Measurements from ENCODE around the gene ETV6.

The ETV6 gene

GRCh38 chr12:11695321-11695720 is 45.8 kb downstream of the ETV6 start:
- DNase-seq (ENCODE audit: low read depth), result no peak

- DNase-seq (ENCODE audit: low read depth), result no peak
Measured at GRCh38 chr12:11696084-11696483, 46.6 kb downstream of the ETV6 start.

GRCh38 chr12:11697131-11697530 is 47.7 kb downstream of the ETV6 start:
- no peak for DNase-seq (ENCODE audit: low read depth)

GRCh38 chr12:11697670-11698387 is 48.4 kb downstream of the ETV6 start:
- no peak for DNase-seq (ENCODE audit: low read depth)

DNA sequence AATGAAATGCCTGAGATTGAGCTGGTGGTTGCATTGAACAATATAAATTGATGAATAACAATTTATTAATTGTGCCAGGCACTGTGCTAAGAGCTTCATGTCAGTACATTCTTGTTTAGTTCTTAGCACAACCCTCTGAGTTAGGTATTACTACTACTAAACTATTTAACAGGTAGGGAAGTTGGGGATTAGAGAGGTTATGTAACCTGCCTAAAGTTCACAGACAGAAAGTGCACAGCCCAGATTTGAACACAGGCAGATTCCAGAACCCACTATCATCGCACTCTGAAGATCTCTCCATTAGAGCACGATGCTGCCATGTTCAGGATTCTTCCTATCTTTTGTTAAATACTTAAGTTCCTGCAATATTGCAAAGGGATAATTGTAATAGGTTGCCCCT is 49.3 kb downstream of the ETV6 start:
- no peak for DNase-seq (ENCODE audit: low read depth)

- no peak for DNase-seq (ENCODE audit: low read depth)
Measured at GRCh38 chr12:11701433-11701832, 52.0 kb downstream of the ETV6 start.

- no peak for DNase-seq (ENCODE audit: low read depth)
Measured at GRCh38 chr12:11702959-11703358, 53.5 kb downstream of the ETV6 start.

- no peak for DNase-seq (ENCODE audit: low read depth)
Measured at GRCh38 chr12:11703378-11703777, 53.9 kb downstream of the ETV6 start.

GRCh38 chr12:11704089-11704488 is 54.6 kb downstream of the ETV6 start:
- no peak for DNase-seq (ENCODE audit: low read depth)

GRCh38 chr12:11705010-11705409 is 55.5 kb downstream of the ETV6 start:
- DNase-seq (ENCODE audit: low read depth), result no peak

DNA sequence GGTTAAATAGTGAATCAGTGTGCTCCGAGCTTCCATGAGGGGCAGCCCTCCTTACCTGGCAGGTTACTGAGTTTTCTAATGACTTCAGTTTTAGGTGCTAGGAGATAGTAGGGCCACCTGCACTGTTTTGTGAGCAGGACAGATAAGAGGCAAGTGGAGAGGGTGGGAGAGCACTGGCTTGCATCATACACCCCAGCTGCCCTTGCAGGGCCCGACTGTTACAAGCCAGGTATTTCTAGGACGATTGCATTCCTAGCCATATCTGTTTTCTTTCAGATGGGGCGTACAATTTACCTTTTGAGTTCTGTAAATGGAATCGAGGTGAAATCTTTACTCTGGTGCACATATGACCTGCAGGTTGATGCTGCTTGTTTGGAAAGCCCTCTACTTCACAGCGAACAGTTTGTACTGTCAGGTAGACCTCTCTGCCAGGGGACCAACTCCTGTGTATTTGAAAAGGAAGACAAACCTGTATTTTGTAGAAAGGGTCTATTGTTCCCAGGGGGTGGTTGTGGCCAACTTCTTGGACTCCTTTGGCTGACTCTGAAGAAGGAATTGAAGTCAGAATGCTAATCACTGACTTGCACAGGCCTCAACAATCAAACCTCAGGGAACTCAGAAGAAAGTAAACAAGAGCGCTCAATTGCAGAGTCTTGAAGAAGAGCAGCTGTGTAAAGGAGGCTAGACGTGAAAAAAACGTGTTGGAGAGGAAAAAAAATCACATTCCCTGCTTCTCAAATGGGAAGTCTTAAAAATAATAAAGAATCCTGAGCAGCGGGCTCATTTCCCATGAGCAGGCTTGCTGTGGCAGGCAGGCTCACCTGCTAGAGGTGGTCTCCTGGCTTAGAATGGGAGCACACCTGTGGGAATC is 57.3 kb downstream of the ETV6 start:
- DNase-seq (ENCODE audit: low read depth), result no peak

DNA sequence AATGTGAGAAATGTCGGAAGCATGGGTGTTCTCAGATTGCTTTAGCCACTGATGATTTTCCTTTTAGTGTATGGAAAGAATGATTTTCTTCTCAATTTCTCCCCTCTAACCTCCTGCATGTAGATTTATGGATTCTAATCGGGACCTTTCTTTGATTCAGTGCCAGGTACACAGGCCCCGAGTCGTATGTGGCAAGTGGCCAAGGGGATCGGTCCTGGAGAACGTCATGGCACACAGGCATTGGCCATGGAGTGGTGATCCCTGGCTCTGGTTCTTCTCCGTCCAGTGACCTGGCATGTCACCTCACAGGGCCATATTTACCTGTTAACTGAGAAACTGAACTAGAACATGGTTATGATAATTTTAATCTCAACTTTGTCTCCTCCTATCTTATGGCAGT is 58.1 kb downstream of the ETV6 start:
- no peak for DNase-seq (ENCODE audit: low read depth)

DNA sequence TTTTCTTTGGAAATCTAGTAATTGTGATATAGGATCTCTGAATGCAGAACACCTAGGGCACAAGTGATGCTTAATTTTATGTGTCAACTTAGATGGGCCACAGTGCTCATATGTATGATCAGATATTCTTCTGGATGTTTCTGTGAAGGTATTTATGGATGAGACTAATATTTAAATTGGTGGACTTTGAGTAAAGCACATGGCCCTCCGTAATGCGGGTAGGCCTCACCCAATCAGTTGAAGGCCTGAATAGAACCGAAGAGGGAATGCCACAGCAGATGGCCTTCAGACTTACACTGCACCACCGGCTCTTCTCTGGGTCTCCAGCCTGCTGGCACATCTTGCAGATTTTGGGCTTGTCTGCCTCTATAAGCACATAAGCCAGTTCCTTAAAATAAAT is 60.0 kb downstream of the ETV6 start:
- DNase-seq (ENCODE audit: low read depth), result no peak

DNA sequence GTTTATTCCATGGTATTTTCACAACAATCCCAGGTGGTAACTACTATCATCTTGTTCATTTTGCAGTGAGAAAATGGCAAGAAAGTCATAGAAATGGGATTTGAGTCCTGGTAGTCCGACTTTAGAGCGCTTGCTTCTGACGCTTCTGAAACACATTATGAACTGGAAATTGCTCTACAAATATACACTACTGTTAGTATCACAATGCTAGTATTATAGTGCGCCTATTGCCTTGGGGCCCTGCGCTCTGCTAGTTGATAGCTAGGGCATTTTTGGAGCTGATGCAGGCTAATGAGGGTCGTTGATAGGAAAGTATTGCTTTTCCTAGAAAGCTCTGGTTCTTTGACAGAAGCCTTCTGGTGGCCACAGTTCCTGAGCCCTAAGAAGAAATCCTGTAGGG is 61.0 kb downstream of the ETV6 start:
- DNase-seq (ENCODE audit: low read depth), result no peak

DNA sequence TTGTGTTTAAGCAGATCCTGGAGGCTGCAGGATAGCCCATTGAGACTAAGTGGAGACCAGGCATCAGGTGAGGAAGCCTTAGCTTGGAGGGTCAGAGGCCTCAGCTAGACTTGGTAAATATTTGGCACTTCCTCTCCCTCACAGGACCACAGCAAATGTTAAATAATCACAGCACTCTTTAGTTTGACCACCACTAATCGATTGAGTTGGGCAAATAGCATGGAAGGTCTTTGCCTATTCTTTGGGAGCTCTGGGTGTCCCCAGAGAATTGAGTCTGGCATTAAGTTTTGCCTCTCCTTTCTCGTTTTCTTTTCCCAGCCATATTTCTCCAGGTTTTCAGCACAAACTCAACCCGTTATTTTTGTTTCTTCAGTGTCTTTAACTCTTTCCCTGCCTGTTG is 61.4 kb downstream of the ETV6 start:
- no peak for DNase-seq (ENCODE audit: low read depth)

DNA sequence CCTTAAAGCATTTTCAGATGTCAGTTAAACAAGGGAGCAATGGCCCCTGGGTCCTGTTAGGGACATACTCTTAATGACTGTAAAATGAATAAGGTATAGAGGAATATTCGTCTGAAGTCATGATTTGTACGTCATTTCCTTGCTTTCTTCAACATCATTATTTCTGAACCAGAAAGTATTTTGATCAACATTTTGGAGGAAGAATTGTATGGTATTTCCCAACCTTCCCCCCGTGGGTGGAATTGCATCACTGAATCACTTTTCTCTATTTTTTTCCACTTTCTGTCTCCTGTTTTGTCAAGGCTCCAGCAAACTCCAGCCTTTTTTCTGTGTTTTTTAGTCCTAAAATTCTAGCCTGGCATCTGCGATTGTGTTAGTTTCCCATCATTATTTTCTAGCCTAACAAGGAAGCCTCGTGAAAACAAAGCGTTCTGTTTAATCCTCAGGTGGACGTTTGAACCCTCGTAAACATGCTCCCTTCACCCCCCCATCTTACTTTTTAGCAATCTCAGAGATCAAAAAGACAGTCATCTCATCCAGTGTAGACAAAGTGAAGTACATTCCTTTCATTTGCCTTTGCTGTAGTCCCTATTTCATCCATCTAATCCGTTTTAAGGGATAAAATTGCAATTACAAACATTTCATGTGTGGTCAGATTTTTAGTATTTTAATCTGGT is 62.3 kb downstream of the ETV6 start:
- no peak for DNase-seq (ENCODE audit: low read depth)

GRCh38 chr12:11712491-11712890 is 63.0 kb downstream of the ETV6 start:
- DNase-seq (ENCODE audit: low read depth), result no peak

DNA sequence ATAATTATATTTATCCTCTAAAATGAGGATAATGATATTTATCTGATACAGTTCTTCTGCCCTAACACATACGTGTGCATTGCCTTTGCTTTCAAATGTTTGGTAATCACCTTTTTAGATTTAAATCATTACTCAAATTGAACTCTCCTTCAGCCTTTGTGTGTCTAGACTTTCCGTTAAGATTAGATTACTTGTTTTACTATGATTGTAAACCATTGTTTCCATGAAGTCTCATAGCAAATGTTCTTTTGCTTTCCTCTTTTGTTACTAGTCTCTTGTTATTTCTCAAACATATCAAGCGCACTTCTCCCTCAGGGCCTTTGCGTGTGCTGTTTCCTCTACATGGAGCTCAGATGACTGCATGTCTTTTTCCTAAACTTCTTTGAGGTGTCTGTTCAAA is 63.7 kb downstream of the ETV6 start:
- no peak for DNase-seq (ENCODE audit: low read depth)

GRCh38 chr12:11714626-11715025 is 65.2 kb downstream of the ETV6 start:
- no peak for DNase-seq (ENCODE audit: low read depth)

DNA sequence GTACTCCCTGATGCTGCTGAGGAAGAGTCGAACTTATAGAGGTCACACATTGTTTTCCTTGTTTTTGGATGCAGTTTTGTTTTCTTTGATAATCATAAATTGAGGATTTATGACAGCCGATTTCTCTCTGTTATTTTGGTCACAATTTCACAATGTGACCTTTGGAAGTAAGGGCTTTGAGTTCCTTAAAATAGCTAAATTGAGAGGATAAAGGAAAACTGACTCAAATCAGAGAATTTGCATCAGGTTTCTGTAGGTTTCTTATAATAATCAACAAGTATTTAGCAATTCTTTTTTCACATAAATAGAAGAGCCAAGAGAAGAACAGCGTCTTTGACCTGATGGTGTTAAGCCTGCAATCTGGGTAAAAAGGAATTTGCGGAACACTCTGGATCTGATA is 66.1 kb downstream of the ETV6 start:
- DNase-seq (ENCODE audit: low read depth), result no peak

- no peak for DNase-seq (ENCODE audit: low read depth)
Measured at GRCh38 chr12:11716794-11717518, 67.5 kb downstream of the ETV6 start.

GRCh38 chr12:11717519-11717961 is 68.1 kb downstream of the ETV6 start:
- DNase-seq (ENCODE audit: low read depth), result no peak
